HepG2 (cell line): ENCODE data around the gene RAPH1.

Experiments
- BRD4 ChIP-seq: sonication (generic); formaldehyde crosslinking; IDR thresholded peaks from 2 replicates; pipeline ENCODE4 v1.4.0; 2020; ENCODE audit warnings: missing genetic modification reagents
- ZSCAN20 ChIP-seq: sonication (generic); formaldehyde crosslinking; IDR thresholded peaks from 2 replicates; pipeline ENCODE4 v1.4.0; 2020; ENCODE audit warnings: missing genetic modification reagents, mild to moderate bottlenecking, borderline replicate concordance
- TF ChIP-seq, protein P1 (sequence below): sonication (generic); formaldehyde crosslinking; IDR thresholded peaks from 2 replicates; pipeline ENCODE4 v1.5.0; 2020; ENCODE audit warnings: mild to moderate bottlenecking, missing genetic modification reagents, moderate library complexity
- TF ChIP-seq, protein P2 (sequence below): sonication (generic); formaldehyde crosslinking; IDR thresholded peaks from 2 replicates; pipeline ENCODE4 v1.4.0; 2020; ENCODE audit warnings: missing genetic modification reagents

DNA sequence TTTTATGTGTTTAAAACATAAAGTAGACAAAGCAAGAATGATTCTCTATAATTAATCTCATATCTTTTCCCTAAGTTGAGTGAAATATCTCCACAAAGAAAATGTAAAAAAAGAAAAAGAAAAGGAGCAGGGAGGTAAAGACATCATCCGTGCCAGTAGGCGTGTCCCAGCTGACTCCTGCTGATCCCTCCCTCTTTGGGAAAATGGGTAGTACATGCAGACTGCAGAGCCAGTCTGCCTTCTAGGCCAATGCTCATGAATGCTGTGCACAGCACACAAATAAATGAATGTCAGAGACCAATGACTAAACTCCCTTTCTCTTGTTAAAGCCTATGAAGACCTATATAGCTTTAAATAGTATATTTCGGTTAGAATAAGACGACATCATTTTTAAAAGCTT lies 64.7 kb downstream of the RAPH1 start:
- TF ChIP-seq BRD4 (CRISPR knock-in tag): no peak
- TF ChIP-seq ZSCAN20 (CRISPR knock-in tag): no peak
- TF ChIP-seq, protein P1, sequence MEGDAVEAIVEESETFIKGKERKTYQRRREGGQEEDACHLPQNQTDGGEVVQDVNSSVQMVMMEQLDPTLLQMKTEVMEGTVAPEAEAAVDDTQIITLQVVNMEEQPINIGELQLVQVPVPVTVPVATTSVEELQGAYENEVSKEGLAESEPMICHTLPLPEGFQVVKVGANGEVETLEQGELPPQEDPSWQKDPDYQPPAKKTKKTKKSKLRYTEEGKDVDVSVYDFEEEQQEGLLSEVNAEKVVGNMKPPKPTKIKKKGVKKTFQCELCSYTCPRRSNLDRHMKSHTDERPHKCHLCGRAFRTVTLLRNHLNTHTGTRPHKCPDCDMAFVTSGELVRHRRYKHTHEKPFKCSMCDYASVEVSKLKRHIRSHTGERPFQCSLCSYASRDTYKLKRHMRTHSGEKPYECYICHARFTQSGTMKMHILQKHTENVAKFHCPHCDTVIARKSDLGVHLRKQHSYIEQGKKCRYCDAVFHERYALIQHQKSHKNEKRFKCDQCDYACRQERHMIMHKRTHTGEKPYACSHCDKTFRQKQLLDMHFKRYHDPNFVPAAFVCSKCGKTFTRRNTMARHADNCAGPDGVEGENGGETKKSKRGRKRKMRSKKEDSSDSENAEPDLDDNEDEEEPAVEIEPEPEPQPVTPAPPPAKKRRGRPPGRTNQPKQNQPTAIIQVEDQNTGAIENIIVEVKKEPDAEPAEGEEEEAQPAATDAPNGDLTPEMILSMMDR: no peak
- TF ChIP-seq, protein P2, sequence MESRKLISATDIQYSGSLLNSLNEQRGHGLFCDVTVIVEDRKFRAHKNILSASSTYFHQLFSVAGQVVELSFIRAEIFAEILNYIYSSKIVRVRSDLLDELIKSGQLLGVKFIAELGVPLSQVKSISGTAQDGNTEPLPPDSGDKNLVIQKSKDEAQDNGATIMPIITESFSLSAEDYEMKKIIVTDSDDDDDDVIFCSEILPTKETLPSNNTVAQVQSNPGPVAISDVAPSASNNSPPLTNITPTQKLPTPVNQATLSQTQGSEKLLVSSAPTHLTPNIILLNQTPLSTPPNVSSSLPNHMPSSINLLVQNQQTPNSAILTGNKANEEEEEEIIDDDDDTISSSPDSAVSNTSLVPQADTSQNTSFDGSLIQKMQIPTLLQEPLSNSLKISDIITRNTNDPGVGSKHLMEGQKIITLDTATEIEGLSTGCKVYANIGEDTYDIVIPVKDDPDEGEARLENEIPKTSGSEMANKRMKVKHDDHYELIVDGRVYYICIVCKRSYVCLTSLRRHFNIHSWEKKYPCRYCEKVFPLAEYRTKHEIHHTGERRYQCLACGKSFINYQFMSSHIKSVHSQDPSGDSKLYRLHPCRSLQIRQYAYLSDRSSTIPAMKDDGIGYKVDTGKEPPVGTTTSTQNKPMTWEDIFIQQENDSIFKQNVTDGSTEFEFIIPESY (CRISPR knock-in tag): no peak
